ENCODE measurements around the gene GNPAT.

- TF ChIP-seq, protein P1, sequence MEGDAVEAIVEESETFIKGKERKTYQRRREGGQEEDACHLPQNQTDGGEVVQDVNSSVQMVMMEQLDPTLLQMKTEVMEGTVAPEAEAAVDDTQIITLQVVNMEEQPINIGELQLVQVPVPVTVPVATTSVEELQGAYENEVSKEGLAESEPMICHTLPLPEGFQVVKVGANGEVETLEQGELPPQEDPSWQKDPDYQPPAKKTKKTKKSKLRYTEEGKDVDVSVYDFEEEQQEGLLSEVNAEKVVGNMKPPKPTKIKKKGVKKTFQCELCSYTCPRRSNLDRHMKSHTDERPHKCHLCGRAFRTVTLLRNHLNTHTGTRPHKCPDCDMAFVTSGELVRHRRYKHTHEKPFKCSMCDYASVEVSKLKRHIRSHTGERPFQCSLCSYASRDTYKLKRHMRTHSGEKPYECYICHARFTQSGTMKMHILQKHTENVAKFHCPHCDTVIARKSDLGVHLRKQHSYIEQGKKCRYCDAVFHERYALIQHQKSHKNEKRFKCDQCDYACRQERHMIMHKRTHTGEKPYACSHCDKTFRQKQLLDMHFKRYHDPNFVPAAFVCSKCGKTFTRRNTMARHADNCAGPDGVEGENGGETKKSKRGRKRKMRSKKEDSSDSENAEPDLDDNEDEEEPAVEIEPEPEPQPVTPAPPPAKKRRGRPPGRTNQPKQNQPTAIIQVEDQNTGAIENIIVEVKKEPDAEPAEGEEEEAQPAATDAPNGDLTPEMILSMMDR (IDR thresholded peaks at IDR 0.05; ENCODE audit: insufficient read depth, low read depth, low read length) = no peak
- no peak for TF ChIP-seq EZH2 (IDR thresholded peaks at IDR 0.05; ENCODE audit: insufficient read depth, low read length)
These were observed 61.0 kb downstream of the GNPAT start for GRCh38 chr1:231301990-231302389.
